H1 (cell line): Measurements from ENCODE around the gene SPTBN1. TPM values are rescaled to one million over a fixed set of nuclear protein-coding genes. Genes with fewer than 3 reads are reported as not detected.

Experiments used
- CTCF ChIA-PET: fragments of 300-600 bp; sonication (Branson Sonifier 250); formaldehyde crosslinking; loops from one replicate; lab custom pipeline; 2021; ENCODE audit not compliant: partially characterized antibody; lab: Charles Lee
- POLR2A ChIA-PET: fragments of 300-600 bp; sonication (Branson Sonifier 250); formaldehyde crosslinking; loops from one replicate; lab custom pipeline; 2021; ENCODE audit warnings: inconsistent platforms; ENCODE audit not compliant: partially characterized antibody; lab: Charles Lee
- DNase-seq, 2 experiments: peaks; one replicate each; pipeline versions ENCODE4 v3.0.0 to v3.0.0-alpha.2; 2010 to 2022; ENCODE audit warnings: low spot score in 2 of 2, low read depth in 1 of 2, mixed read lengths in 1 of 2
- FAIRE-seq: peaks from 2 replicates; lab custom pipeline; 2011; peaks lifted over from hg19 to GRCh38; lab: Jason Lieb, UNC
- H2AFZ ChIP-seq: 2 replicates; pipeline ENCODE4 v1.8.1; 2012; ENCODE audit warnings: low read length, inconsistent platforms
- H2AK5ac ChIP-seq: 2 replicates; pipeline ENCODE4 v1.6.1; 2013; ENCODE audit warnings: low read depth, low read length
- H2BK120ac ChIP-seq: replicated peaks from 2 replicates; pipeline ENCODE3; 2013; ENCODE audit warnings: low read depth, low read length, inconsistent platforms
- H2BK12ac ChIP-seq: 2 replicates; pipeline ENCODE4 v1.6.1; 2013; ENCODE audit warnings: low read depth, low read length
- H2BK15ac ChIP-seq: 2 replicates; pipeline ENCODE4 v1.6.1; 2013; ENCODE audit warnings: low read length
- H2BK20ac ChIP-seq: 2 replicates; pipeline ENCODE4 v1.6.1; 2013; ENCODE audit warnings: low read length
- H2BK5ac ChIP-seq: 2 replicates; pipeline ENCODE4 v1.6.1; 2013; ENCODE audit warnings: low read depth, low read length
- H3K14ac ChIP-seq: 2 replicates; pipeline ENCODE4 v1.6.1; 2013; ENCODE audit warnings: inconsistent platforms; ENCODE audit not compliant: insufficient read length
- H3K18ac ChIP-seq: 2 replicates; pipeline ENCODE4 v1.6.1; 2013; ENCODE audit warnings: low read length; ENCODE audit errors: extremely low read depth
- H3K23ac ChIP-seq: 2 replicates; pipeline ENCODE4 v1.6.1; 2013; ENCODE audit warnings: inconsistent platforms; ENCODE audit not compliant: insufficient read length
- H3K23me2 ChIP-seq: 2 replicates; pipeline ENCODE4 v1.6.1; 2013; ENCODE audit warnings: low read depth, low read length
- H3K27ac ChIP-seq: 2 replicates; pipeline ENCODE4 v1.6.1; 2011; ENCODE audit warnings: low read depth, low read length, inconsistent platforms
- H3K27me3 ChIP-seq, 4 experiments: replicated peaks in 1 of 4; 1 replicate in 1 of 4; 2 replicates in 3 of 4; pipeline versions ENCODE4 v1.6.1 to v1.8.1; 2011 to 2013; ENCODE audit warnings: low read length in 3 of 4, mild to moderate bottlenecking in 3 of 4, inconsistent platforms in 2 of 4, mixed read lengths in 2 of 4, moderate library complexity in 1 of 4; ENCODE audit not compliant: control insufficient read depth in 3 of 4, insufficient read depth in 3 of 4; ENCODE audit errors: extremely low read depth in 1 of 4
- H3K36me3 ChIP-seq, 4 experiments: 2 replicates each; pipeline versions ENCODE4 v1.6.1 to v1.8.1; 2011 to 2013; ENCODE audit warnings: mild to moderate bottlenecking in 4 of 4, low read length in 3 of 4, moderate library complexity in 2 of 4, control low read depth in 1 of 4, inconsistent platforms in 1 of 4; ENCODE audit not compliant: insufficient read depth in 4 of 4, control insufficient read depth in 2 of 4
- H3K4ac ChIP-seq: replicated peaks from 2 replicates; pipeline ENCODE3; 2013; ENCODE audit warnings: low read length, low read depth, mixed read lengths, inconsistent platforms; ENCODE audit not compliant: insufficient read length
- H3K4me1 ChIP-seq, 4 experiments: replicated peaks in 1 of 4; 1 replicate in 1 of 4; 2 replicates in 3 of 4; pipeline versions ENCODE4 v1.6.1 to v1.8.1; 2011 to 2013; ENCODE audit warnings: low read length in 3 of 4, inconsistent platforms in 2 of 4, mixed read lengths in 1 of 4; ENCODE audit not compliant: insufficient read depth in 4 of 4, control insufficient read depth in 3 of 4
- H3K4me2 ChIP-seq, 2 experiments: 2 replicates each; pipeline versions ENCODE4 v1.6.1 to v1.8.1; 2011 to 2013; ENCODE audit warnings: low read depth in 2 of 2, low read length in 2 of 2, control low read depth in 1 of 2, inconsistent platforms in 1 of 2, mild to moderate bottlenecking in 1 of 2; ENCODE audit not compliant: insufficient read depth in 1 of 2
- H3K4me3 ChIP-seq, 4 experiments: fragments of 200-600, 300-600 bp in 1 of 4; sonication (generic), shearing (Covaris generic), sonication (Bioruptor Twin) in 1 of 4; 2 replicates each; pipeline versions ENCODE4 v1.5.1 to v1.8.1; 2011 to 2016; ENCODE audit warnings: low read length in 4 of 4, low read depth in 3 of 4, control low read depth in 2 of 4, inconsistent platforms in 2 of 4, mild to moderate bottlenecking in 2 of 4, mixed read lengths in 1 of 4, moderate library complexity in 1 of 4; ENCODE audit not compliant: insufficient read depth in 2 of 4; ENCODE audit errors: extremely low read depth in 1 of 4
- H3K56ac ChIP-seq: replicated peaks from 2 replicates; pipeline ENCODE3; 2013; ENCODE audit warnings: low read depth, mild to moderate bottlenecking, mixed read lengths, low read length, inconsistent platforms; ENCODE audit not compliant: insufficient read length
- H3K79me1 ChIP-seq: 2 replicates; pipeline ENCODE4 v1.6.1; 2013; ENCODE audit warnings: low read depth, low read length, control low read depth
- H3K79me2 ChIP-seq, 2 experiments: 2 replicates each; pipeline versions ENCODE4 v1.6.1 to v1.8.1; 2012 to 2013; ENCODE audit warnings: low read length in 2 of 2, mild to moderate bottlenecking in 2 of 2, inconsistent platforms in 1 of 2; ENCODE audit not compliant: insufficient read depth in 2 of 2, control insufficient read depth in 1 of 2
- H3K9ac ChIP-seq, 4 experiments: replicated peaks in 1 of 4; 1 replicate in 1 of 4; 2 replicates in 3 of 4; pipeline versions ENCODE4 v1.6.1 to v1.8.1; 2011 to 2013; ENCODE audit warnings: low read depth in 3 of 4, low read length in 3 of 4, control low read depth in 2 of 4, mild to moderate bottlenecking in 2 of 4, moderate library complexity in 2 of 4, inconsistent platforms in 1 of 4; ENCODE audit errors: extremely low read depth in 1 of 4
- H3K9me3 ChIP-seq, 2 experiments: 2 replicates each; pipeline versions ENCODE4 v1.6.1 to v1.8.1; 2012 to 2013; ENCODE audit warnings: mild to moderate bottlenecking in 2 of 2, moderate library complexity in 2 of 2, control low read depth in 1 of 2, inconsistent platforms in 1 of 2, low read depth in 1 of 2, low read length in 1 of 2, mixed read lengths in 1 of 2; ENCODE audit not compliant: insufficient read depth in 2 of 2
- H4K20me1 ChIP-seq, 2 experiments: replicated peaks in 1 of 2; 2 replicates each; pipeline versions ENCODE3 to v1.8.1; 2011 to 2013; ENCODE audit warnings: inconsistent platforms in 2 of 2, low read length in 2 of 2, mild to moderate bottlenecking in 1 of 2; ENCODE audit not compliant: insufficient read depth in 2 of 2, control insufficient read depth in 1 of 2
- H4K5ac ChIP-seq: 2 replicates; pipeline ENCODE4 v1.6.1; 2013; ENCODE audit warnings: low read length, low read depth, mixed read lengths, inconsistent platforms; ENCODE audit not compliant: insufficient read length
- H4K8ac ChIP-seq: 2 replicates; pipeline ENCODE4 v1.8.0; 2013; ENCODE audit warnings: mild to moderate bottlenecking, moderate library complexity, low read length, inconsistent platforms; ENCODE audit not compliant: insufficient read depth; ENCODE audit errors: extremely low read depth
- H4K91ac ChIP-seq: replicated peaks from 2 replicates; pipeline ENCODE3; 2013; ENCODE audit warnings: low read length, mixed read lengths, inconsistent platforms; ENCODE audit not compliant: insufficient read length
- CEBPB ChIP-seq: IDR thresholded peaks from 2 replicates; pipeline ENCODE4 v1.6.1; 2012; ENCODE audit warnings: low read depth, low read length
- SP1 ChIP-seq: IDR thresholded peaks from 2 replicates; pipeline ENCODE4 v1.6.1; 2011; ENCODE audit warnings: low read depth, low read length
- WGBS, 2 experiments: shearing (Covaris generic) in 1 of 2; methylation state at CpG; one replicate each; pipeline versions ENCODE4 v1.1.6 to v1.1.7; 2013 to 2015; ENCODE audit warnings: low lambda C conversion rate in 2 of 2, mixed read lengths in 2 of 2, inconsistent platforms in 1 of 2, low coverage in 1 of 2, missing lambda C conversion rate in 1 of 2; ENCODE audit not compliant: insufficient replicate concordance in 2 of 2, insufficient coverage in 1 of 2, insufficient read length in 1 of 2; ENCODE audit errors: extremely low coverage in 1 of 2, missing lambda C conversion rate in 1 of 2; 5-methylcytosine and 5-hydroxymethylcytosine counted together
- polyA plus RNA-seq, 7 experiments: library from polyadenylated mRNA; depleted of rRNA in 3 of 7; stranded (reverse) in 5 of 7; unstranded in 2 of 7; fragments of >200 nt in 5 of 7; fragments of 200-250 nt in 2 of 7; gene quantifications; 1 replicate in 5 of 7; 2 replicates in 1 of 7; 4 replicates in 1 of 7; pipeline versions ENCODE4 v1.2.1 to v1.2.3, GENCODE V29; 2011 to 2013; ENCODE audit warnings: missing spikeins in 2 of 7, mixed read lengths in 2 of 7
- total RNA-seq: library from RNA; stranded (reverse); fragmentation: NEBNext Ultra II Directional; extraction: Animal tissue kit (Norgen Biotek cat#: 25700); gene quantifications from 2 replicates; pipeline ENCODE4 v1.2.1, GENCODE V29; 2021

SPTBN1 gene
- total and polyA plus RNA-seq, 2 of the 8 experiments (the other 6 are each of a cell fraction or from before 2014, with no cell fraction given), result 31.8 to 180 TPM

DNA sequence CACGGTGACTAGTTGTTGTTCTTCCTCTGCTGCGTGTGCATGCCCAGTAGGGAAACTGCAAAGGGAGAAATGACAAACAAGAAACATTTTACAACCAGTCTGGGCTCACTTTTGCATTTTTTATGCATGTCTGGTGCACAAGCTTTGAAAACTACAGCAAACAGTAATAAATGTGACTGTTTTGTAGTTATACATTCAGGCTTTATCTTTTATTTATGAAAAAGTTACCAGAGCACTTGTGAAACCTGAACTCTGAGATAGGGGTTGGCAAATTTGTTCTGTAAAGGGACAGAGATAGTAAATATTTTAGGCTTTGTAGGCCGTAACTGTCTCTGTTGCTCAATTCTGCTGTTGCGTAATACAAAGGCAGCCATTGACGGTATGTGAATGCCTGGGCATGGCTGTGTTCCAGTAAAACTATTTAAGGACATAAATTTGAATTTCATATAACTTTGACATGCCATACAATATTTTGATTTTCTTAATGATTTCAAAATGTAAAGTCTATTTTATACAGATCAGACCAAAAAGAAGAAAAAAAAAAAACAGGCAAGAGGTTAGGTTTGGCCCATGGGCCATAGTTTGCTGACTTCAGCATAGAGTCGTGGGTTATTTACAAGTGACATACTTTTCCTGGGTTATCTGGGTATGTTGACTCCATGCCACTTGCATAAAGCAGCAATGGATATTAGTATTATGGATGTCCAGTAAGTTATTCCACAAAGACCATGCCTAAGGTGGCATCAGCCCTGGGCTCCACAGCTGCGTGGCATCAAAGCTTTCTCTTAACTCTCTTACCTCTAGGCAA, 213.8 kb downstream of the SPTBN1 start:
- POLR2A ChIA-PET, result interaction anchor here (0.6 kb wide), 1 partner anchor 323 kb away, joined by 3 read pairs; no protein-coding TSS in a partner anchor
- Histone ChIP-seq H2BK120ac (no peak overlapping the region), H2BK15ac (no peak overlapping the region), H4K5ac (no peak overlapping the region), H2BK12ac (no peak overlapping the region), H2BK20ac (no peak overlapping the region), H3K9ac (no peak overlapping the region), H2AK5ac (no peak overlapping the region), H3K79me1 (no peaks in the 10 kb centered on the region), H3K23ac (no peak overlapping the region), H2BK5ac (no peak overlapping the region), H3K56ac (no peak overlapping the region), H2AFZ (no peak overlapping the region), H3K4me2 (no peak overlapping the region), H3K18ac (no peak overlapping the region), H3K9me3 (no peaks in the 10 kb centered on the region), H3K14ac (no peak overlapping the region), H3K27ac (no peak overlapping the region), H3K4ac (no peak overlapping the region), H3K4me3 (no peak overlapping the region), H3K27me3 (no peaks in the 10 kb centered on the region), H3K36me3 (peaks cover 16 to 52% (median 39%) of the 10 kb centered on the region in 4 experiments), H4K20me1 (peaks cover 0 to 2% of the 10 kb centered on the region in 2 experiments), H3K4me1 (peaks cover 0 to 6% (median 0%) of the 10 kb centered on the region in 4 experiments; a peak in 5 of 7 replicates), H4K91ac (no peak overlapping the region), H3K79me2 (no peaks in the 10 kb centered on the region), H4K8ac (no peak overlapping the region; the same call in 1 of the 2 replicates), H3K23me2 (no peaks in the 10 kb centered on the region)
- DNase-seq (no peak), FAIRE-seq (no peak)
- TF ChIP-seq SP1 (no peak), CEBPB (peak; percentile 95)
- 96% methylated on average over 7 of the region's 7 CpGs; no CpG with 5 or more reads in 1 of the 2 experiments for WGBS, 2 experiments
- CTCF ChIA-PET, result interaction anchor here (0.9 to 1.2 kb wide), 2 partner anchors 11 to 35 kb away, joined by 3 to 4 read pairs; no protein-coding TSS in a partner anchor
